Neural cell (in vitro differentiated cells): Measurements from ENCODE around the gene JMJD8.

Source experiments
- CTCF ChIP-seq: fragments of 450-650 bp; IDR thresholded peaks from 2 replicates; pipeline ENCODE4 v1.5.1; 2014; ENCODE audit warnings: antibody characterized with exemption, mild to moderate bottlenecking, moderate library complexity; ENCODE audit not compliant: poor library complexity, severe bottlenecking
- EP300 ChIP-seq: fragments of 450-650 bp; conservative IDR thresholded peaks from 2 replicates; pipeline ENCODE4 v1.6.1; 2014; ENCODE audit warnings: antibody characterized with exemption, mild to moderate bottlenecking, moderate library complexity; ENCODE audit not compliant: poor library complexity, severe bottlenecking
- EZH2 ChIP-seq: fragments of 200-600, 300-800 bp; shearing (Covaris generic), sonication (generic); IDR thresholded peaks from 2 replicates; pipeline ENCODE4 v1.6.1; 2014; ENCODE audit warnings: antibody characterized with exemption, low read length, borderline replicate concordance, mild to moderate bottlenecking; ENCODE audit not compliant: insufficient read depth, poor library complexity, severe bottlenecking
- MXI1 ChIP-seq: fragments of 450-650 bp; conservative IDR thresholded peaks from 2 replicates; pipeline ENCODE4 v1.6.1; 2014; ENCODE audit warnings: antibody characterized with exemption, mild to moderate bottlenecking; ENCODE audit not compliant: poor library complexity, severe bottlenecking
- POLR2AphosphoS5 ChIP-seq: IDR thresholded peaks from 2 replicates; pipeline ENCODE4 v1.6.1; 2012
- REST ChIP-seq: IDR thresholded peaks from 2 replicates; pipeline ENCODE4 v1.6.1; 2012; ENCODE audit warnings: borderline replicate concordance
- SMC3 ChIP-seq: fragments of 450-650 bp; conservative IDR thresholded peaks from 2 replicates; pipeline ENCODE4 v1.6.1; 2014; ENCODE audit warnings: antibody characterized with exemption, mild to moderate bottlenecking, moderate library complexity; ENCODE audit not compliant: poor library complexity
- TAF1 ChIP-seq: IDR thresholded peaks from 2 replicates; pipeline ENCODE4 v1.6.1; 2012; ENCODE audit warnings: low read depth

GRCh38 chr16:719815-720446, 35.8 kb upstream of the JMJD8 start:
- TF ChIP-seq EP300 (no peak), TAF1 (no peak), CTCF (peak; percentile 54), POLR2AphosphoS5 (no peak), SMC3 (no peak), MXI1 (no peak), EZH2 (no peak), REST (no peak)
